Measurements from ENCODE around the gene TMEM91.

- TF ChIP-seq, protein P1, sequence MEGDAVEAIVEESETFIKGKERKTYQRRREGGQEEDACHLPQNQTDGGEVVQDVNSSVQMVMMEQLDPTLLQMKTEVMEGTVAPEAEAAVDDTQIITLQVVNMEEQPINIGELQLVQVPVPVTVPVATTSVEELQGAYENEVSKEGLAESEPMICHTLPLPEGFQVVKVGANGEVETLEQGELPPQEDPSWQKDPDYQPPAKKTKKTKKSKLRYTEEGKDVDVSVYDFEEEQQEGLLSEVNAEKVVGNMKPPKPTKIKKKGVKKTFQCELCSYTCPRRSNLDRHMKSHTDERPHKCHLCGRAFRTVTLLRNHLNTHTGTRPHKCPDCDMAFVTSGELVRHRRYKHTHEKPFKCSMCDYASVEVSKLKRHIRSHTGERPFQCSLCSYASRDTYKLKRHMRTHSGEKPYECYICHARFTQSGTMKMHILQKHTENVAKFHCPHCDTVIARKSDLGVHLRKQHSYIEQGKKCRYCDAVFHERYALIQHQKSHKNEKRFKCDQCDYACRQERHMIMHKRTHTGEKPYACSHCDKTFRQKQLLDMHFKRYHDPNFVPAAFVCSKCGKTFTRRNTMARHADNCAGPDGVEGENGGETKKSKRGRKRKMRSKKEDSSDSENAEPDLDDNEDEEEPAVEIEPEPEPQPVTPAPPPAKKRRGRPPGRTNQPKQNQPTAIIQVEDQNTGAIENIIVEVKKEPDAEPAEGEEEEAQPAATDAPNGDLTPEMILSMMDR (IDR thresholded peaks at IDR 0.05; ENCODE audit: low read length): no peak
- TF ChIP-seq EZH2 (optimal IDR thresholded peaks at IDR 0.05; ENCODE audit: low read depth, low read length): no peak
These were observed 27.0 kb downstream of the TMEM91 start for GRCh38 chr19:41403181-41403970.
